ENCODE measurements around the gene MOGAT3. TPM values are rescaled to one million over a fixed set of nuclear protein-coding genes. Genes with fewer than 3 reads are reported as not detected.

Gene MOGAT3
- total and polyA plus RNA-seq, 2 of the 4 experiments (the other 2 are of a cell fraction) = not detected

DNA sequence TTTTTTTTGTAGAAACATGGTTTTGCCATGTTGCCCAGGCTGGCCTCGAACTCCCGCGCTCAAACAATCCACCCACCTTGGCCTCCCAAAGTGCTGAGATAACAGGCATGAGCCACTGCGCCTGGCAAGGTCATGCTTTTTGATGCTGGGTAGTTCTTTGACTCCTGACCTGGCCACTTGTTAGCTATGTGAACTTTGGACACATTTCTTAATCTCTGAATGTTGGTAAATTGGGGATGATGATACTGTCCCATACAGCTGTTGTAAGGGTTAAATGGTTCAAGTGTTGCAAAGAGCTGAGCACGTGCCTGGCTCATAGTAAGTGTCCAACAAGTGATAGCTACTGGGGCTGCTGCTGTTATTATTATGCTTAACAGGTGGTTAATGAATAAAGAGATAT, 19.5 kb upstream of the MOGAT3 start:
- ATAC-seq (ENCODE audit: low read depth) (no peak), DNase-seq (no peak)
- Histone ChIP-seq H2AFZ (replicated peaks; ENCODE audit: low read length, poor library complexity) (no peak overlapping the region), H3K23ac (ENCODE audit: low read depth, low read length) (no peak overlapping the region), H2BK20ac (ENCODE audit: low read depth, low read length) (no peak overlapping the region), H3K4ac (ENCODE audit: low read depth, low read length) (no peak overlapping the region), H3K4me1 (ENCODE audit: control insufficient read depth, insufficient read depth, low read length) (peaks cover 9% of the 10 kb centered on the region), H3K36me3 (ENCODE audit: control insufficient read depth, insufficient read depth, low read length) (peaks cover 29% of the 10 kb centered on the region), H3K4me2 (ENCODE audit: low read depth, low read length) (no peak overlapping the region), H3K27ac (ENCODE audit: insufficient read depth, low read length) (no peak overlapping the region), H2AK9ac (replicated peaks; ENCODE audit: low read depth, low read length, poor library complexity) (no peak overlapping the region), H4K91ac (ENCODE audit: insufficient read depth, low read depth, low read length) (no peak overlapping the region), H2AK5ac (ENCODE audit: low read depth, low read length) (no peak overlapping the region), H4K20me1 (ENCODE audit: insufficient read depth, low read length) (peaks cover 8% of the 10 kb centered on the region; the same call in 1 of the 2 replicates), H4K8ac (ENCODE audit: low read depth in 2 of 2, low read length in 2 of 2) (no peak overlapping the region), H3K9ac (ENCODE audit: low read depth, low read length) (no peak overlapping the region), H3K56ac (ENCODE audit: extremely low read depth, insufficient read depth, low read length) (no peak overlapping the region), H2BK15ac (ENCODE audit: low read depth, low read length) (no peak overlapping the region), H3K9me3 (ENCODE audit: control insufficient read depth, insufficient read depth, low read length) (no peaks in the 10 kb centered on the region), H3K4me3 (ENCODE audit: insufficient read depth, low read depth, low read length) (no peak overlapping the region), H2BK120ac (ENCODE audit: low read depth, low read length) (no peak overlapping the region), H2BK5ac (ENCODE audit: low read depth, low read length, poor library complexity, severe bottlenecking) (no peak overlapping the region), H3K14ac (replicated peaks; ENCODE audit: low read depth, low read length) (no peak overlapping the region), H3K27me3 (ENCODE audit: control insufficient read depth, insufficient read depth, low read length) (no peaks in the 10 kb centered on the region), H3K9me1 (ENCODE audit: insufficient read depth, low read length) (peaks cover 6% of the 10 kb centered on the region), H4K5ac (ENCODE audit: low read depth, low read length) (no peak overlapping the region), H3K79me1 (ENCODE audit: low read depth in 1 of 2, low read length in 2 of 2) (peaks cover 25 to 58% of the 10 kb centered on the region in 2 experiments), H3K18ac (ENCODE audit: low read depth, low read length) (no peak overlapping the region)
- CTCF ChIA-PET = interaction anchor here (0.6 kb wide), 1 partner anchor 119 kb away, joined by 3 read pairs; no protein-coding TSS in a partner anchor
- BruUV-seq (replicated peaks) = no TSS peak
- dilution Hi-C loops (cut with HindIII; ENCODE audit: low sequenced_read_pairs, unreplicated experiment) (no loop called here), intact Hi-C loops (cut with micrococcal nuclease) (no loop called here), in situ Hi-C loops (cut with MboI; ENCODE audit: low sequenced_read_pairs) (no loop called here)
- WGBS, 2 experiments (ENCODE audit: extremely low coverage in 2 of 2, insufficient read length in 1 of 2) = 83% methylated on average over 2 of the region's 5 CpGs; no CpG with 5 or more reads in 1 of the 2 experiments
- TF ChIP-seq MAFK (IDR thresholded peaks at IDR 0.05; ENCODE audit: low read depth, low read length) = no peak
- no peak for TF ChIP-seq NFE2L2 (IDR thresholded peaks at IDR 0.05; ENCODE audit: low read depth, low read length)
- no peak for TF ChIP-seq CEBPB (IDR thresholded peaks at IDR 0.05; ENCODE audit: low read depth, low read length)
- no peak for TF ChIP-seq RCOR1 (IDR thresholded peaks at IDR 0.05; ENCODE audit: insufficient replicate concordance, low read length)
- TF ChIP-seq, protein P1, sequence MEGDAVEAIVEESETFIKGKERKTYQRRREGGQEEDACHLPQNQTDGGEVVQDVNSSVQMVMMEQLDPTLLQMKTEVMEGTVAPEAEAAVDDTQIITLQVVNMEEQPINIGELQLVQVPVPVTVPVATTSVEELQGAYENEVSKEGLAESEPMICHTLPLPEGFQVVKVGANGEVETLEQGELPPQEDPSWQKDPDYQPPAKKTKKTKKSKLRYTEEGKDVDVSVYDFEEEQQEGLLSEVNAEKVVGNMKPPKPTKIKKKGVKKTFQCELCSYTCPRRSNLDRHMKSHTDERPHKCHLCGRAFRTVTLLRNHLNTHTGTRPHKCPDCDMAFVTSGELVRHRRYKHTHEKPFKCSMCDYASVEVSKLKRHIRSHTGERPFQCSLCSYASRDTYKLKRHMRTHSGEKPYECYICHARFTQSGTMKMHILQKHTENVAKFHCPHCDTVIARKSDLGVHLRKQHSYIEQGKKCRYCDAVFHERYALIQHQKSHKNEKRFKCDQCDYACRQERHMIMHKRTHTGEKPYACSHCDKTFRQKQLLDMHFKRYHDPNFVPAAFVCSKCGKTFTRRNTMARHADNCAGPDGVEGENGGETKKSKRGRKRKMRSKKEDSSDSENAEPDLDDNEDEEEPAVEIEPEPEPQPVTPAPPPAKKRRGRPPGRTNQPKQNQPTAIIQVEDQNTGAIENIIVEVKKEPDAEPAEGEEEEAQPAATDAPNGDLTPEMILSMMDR (conservative IDR thresholded peaks at IDR 0.05; ENCODE audit: low read depth, low read length) = no peak
- TF ChIP-seq, protein P2, sequence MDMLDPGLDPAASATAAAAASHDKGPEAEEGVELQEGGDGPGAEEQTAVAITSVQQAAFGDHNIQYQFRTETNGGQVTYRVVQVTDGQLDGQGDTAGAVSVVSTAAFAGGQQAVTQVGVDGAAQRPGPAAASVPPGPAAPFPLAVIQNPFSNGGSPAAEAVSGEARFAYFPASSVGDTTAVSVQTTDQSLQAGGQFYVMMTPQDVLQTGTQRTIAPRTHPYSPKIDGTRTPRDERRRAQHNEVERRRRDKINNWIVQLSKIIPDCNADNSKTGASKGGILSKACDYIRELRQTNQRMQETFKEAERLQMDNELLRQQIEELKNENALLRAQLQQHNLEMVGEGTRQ (IDR thresholded peaks at IDR 0.05; ENCODE audit: low read depth, low read length) = no peak
- no peak for TF ChIP-seq BHLHE40 (IDR thresholded peaks at IDR 0.05; ENCODE audit: low read depth, low read length)
- no peak for TF ChIP-seq RFX5 (IDR thresholded peaks at IDR 0.05; ENCODE audit: low read depth, low read length)
- TF ChIP-seq MAZ (IDR thresholded peaks at IDR 0.05; ENCODE audit: borderline replicate concordance, low read depth, low read length) = no peak
- TF ChIP-seq MXI1 (IDR thresholded peaks at IDR 0.05; ENCODE audit: borderline replicate concordance, low read depth, low read length) = no peak
- TF ChIP-seq CHD1 (IDR thresholded peaks at IDR 0.05; ENCODE audit: low read depth, low read length) = no peak
- TF ChIP-seq FOS (IDR thresholded peaks at IDR 0.05; ENCODE audit: low read depth, low read length) = no peak
- TF ChIP-seq POLR2A (IDR thresholded peaks at IDR 0.05; ENCODE audit: low read depth, low read length) = no peak
- TF ChIP-seq, protein P3, sequence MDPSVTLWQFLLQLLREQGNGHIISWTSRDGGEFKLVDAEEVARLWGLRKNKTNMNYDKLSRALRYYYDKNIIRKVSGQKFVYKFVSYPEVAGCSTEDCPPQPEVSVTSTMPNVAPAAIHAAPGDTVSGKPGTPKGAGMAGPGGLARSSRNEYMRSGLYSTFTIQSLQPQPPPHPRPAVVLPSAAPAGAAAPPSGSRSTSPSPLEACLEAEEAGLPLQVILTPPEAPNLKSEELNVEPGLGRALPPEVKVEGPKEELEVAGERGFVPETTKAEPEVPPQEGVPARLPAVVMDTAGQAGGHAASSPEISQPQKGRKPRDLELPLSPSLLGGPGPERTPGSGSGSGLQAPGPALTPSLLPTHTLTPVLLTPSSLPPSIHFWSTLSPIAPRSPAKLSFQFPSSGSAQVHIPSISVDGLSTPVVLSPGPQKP (IDR thresholded peaks at IDR 0.05; ENCODE audit: borderline replicate concordance, low read depth, low read length) = no peak
- no peak for TF ChIP-seq SMC3 (IDR thresholded peaks at IDR 0.05; ENCODE audit: low read depth, low read length)
- POLR2A ChIA-PET (ENCODE audit: unreplicated experiment) = no interaction called here

All from IMR-90 (cell line).